AG09309 (cell line): ENCODE results near the gene KSR1.

Experiments
- DNase-seq: peaks from one replicate; pipeline ENCODE4 v3.0.0-alpha.2; 2010; ENCODE audit warnings: low read depth
- H3K4me3 ChIP-seq: 2 replicates; pipeline ENCODE4 v1.5.1; 2011; ENCODE audit warnings: mild to moderate bottlenecking, low read depth, low read length, moderate library complexity; ENCODE audit not compliant: control insufficient read depth
- TF ChIP-seq, protein P1 (sequence below): IDR thresholded peaks from 2 replicates; pipeline ENCODE4 v1.5.1; 2011; ENCODE audit warnings: mild to moderate bottlenecking, low read depth, low read length, inconsistent platforms; ENCODE audit not compliant: insufficient read depth, control insufficient read depth; ENCODE audit errors: missing control alignments

The KSR1 gene

GRCh38 chr17:27553019-27553511 lies 96.8 kb downstream of the KSR1 start:
- no peak overlapping the region for H3K4me3 ChIP-seq
- TF ChIP-seq, protein P1, sequence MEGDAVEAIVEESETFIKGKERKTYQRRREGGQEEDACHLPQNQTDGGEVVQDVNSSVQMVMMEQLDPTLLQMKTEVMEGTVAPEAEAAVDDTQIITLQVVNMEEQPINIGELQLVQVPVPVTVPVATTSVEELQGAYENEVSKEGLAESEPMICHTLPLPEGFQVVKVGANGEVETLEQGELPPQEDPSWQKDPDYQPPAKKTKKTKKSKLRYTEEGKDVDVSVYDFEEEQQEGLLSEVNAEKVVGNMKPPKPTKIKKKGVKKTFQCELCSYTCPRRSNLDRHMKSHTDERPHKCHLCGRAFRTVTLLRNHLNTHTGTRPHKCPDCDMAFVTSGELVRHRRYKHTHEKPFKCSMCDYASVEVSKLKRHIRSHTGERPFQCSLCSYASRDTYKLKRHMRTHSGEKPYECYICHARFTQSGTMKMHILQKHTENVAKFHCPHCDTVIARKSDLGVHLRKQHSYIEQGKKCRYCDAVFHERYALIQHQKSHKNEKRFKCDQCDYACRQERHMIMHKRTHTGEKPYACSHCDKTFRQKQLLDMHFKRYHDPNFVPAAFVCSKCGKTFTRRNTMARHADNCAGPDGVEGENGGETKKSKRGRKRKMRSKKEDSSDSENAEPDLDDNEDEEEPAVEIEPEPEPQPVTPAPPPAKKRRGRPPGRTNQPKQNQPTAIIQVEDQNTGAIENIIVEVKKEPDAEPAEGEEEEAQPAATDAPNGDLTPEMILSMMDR: no peak
- no peak for DNase-seq

DNA sequence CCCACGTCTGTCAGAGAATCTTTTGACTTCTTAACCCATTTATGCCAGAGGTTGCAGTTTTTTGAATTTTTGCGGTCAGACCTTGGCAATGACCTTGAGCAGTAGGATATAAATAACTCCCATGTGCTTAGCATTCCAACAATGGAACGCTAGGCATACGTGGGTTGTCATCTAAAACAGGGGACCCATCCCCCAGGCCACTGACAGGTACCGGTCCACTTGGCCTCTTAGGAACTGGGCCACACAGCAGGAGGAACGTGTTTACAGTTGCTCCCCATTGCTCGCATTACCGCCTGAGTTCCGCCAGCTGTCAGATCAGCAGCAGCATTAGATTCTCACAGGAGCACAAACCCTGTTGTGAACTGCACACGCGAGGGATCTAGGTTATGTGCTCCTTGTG lies 97.9 kb downstream of the KSR1 start:
- TF ChIP-seq, protein P1: no peak
- H3K4me3 ChIP-seq: no peak overlapping the region
- no peak for DNase-seq

- TF ChIP-seq, protein P1: no peak
- DNase-seq: no peak
- no peak overlapping the region for H3K4me3 ChIP-seq
Observed at GRCh38 chr17:27554911-27555310, 98.7 kb downstream of the KSR1 start.

- no peak overlapping the region for H3K4me3 ChIP-seq
- DNase-seq: no peak
- TF ChIP-seq, protein P1: no peak
Observed at GRCh38 chr17:27555339-27555738, 99.1 kb downstream of the KSR1 start.

DNA sequence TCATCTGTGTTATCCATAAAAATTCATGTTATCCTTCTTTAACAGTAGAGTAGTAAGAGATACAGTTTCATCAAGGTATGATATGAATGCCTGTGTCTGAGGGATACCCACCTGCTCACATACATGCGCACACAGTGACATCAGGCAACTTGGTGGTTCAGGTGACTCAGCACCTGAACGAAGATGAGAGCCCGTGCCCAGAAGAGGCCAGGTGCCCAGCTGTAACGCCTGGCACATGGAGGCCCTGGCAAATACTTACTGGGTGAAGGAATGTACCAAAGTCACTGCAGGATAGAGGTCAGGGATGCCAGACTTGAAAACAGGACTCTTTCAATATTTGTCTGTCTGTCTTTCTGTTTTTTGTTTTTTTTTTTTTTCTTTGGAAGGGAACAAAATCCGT lies 102.1 kb downstream of the KSR1 start:
- no peak overlapping the region for H3K4me3 ChIP-seq
- TF ChIP-seq, protein P1: no peak
- no peak for DNase-seq

DNA sequence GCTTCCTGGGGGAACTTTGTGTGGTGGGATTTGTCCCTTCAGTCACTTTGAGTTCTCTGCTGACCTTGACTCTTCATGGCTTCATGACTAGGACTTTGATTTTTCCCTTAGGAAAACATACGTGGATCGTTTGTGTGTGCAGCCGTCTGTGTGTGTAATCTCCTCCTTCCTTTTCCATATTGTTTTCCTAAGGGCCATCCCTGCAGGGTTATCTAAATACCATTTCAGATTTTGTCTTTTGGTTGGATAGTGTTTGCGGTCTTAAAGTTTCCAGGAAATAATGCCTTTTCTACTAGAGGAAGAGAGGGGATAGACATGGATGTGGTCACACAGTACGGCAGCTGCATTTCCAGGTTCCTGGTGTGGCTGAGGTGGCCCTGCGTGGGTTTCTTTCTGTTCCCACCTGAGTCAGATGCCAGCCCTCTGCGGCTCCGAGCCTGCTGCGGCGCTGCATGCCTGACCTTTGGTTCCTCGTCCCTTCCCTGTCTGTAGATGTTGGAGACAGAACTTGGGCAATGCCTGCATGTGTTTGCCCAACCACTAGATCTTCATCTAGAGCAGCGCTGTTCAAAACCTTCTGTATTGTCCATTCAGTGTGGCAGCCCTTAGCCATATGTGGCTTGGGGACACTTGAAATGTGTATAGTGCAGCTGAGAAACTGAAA lies 102.7 kb downstream of the KSR1 start:
- no peak overlapping the region for H3K4me3 ChIP-seq
- TF ChIP-seq, protein P1: no peak
- DNase-seq: no peak
